HG02798 (cell line): ENCODE data around the gene CCL8.
"Not testable (repeated sequence)": the region's sequence is repeated elsewhere in the genome, so short reads cannot be mapped to it uniquely, and the experiment has no call there.

Source experiments
- ATAC-seq: cut with Tn5 transposase; IDR thresholded peaks from one replicate; pipeline ENCODE4 v1.9.1; 2021; ENCODE audit warnings: mild to moderate bottlenecking; ENCODE audit not compliant: unreplicated experiment, poor library complexity

Gene CCL8

DNA sequence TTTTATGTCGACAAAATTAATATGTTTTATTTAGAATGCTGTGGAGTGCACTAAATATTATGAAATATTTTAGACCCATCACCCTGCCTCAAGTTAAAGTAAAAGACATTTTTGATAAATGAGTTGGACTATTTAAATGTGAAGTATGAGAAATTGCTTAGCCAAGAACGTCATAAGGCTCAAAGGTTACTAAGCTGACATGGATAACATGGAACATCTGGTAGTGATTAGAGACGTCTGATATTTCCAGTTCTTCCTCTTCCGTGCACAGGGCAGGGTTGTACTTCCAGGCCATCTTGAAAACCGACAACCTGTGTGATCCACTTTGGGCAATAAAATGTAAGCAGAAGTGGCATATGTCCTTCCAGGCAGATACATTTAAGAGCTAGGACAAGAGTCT lies 7.2 kb upstream of the CCL8 start:
- ATAC-seq = no peak

DNA sequence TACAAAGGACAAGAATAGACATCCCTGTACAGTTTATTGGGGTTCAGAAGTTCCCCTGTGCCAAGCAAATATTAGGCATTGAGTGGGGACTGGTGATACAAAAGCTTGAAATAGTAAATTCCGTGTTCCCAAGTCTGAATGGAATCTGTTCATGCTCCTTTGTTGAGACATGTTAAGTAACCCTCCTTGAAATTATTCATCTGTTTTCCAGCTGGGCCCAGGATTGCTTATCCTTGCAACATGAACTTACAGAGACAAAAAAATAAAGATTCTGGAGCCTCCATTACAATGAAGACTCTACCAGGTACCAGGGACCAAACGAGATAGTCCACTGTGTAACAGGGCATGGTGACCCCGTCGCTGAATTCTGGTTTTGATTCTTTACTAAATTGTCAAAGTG lies 6.1 kb upstream of the CCL8 start:
- no peak for ATAC-seq

DNA sequence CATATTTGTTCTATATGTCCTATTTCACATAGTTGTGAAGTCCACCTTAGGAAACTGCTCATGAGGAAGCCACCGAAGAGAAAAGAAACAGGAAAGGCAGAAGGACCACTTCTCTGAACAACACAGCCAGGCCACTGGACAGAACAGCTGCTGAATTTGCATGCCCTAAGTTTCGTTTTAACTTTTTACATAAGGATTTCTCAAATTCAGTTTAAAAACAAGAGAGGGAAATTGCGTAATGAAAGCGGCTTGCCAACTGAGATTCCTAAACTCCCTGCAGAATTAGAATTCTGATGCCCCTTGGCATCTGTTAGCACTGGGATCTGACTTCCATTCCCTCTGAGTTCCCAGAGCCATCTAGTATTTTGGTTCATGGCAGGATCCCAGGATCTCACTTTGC lies 5.0 kb upstream of the CCL8 start:
- ATAC-seq = no peak

DNA sequence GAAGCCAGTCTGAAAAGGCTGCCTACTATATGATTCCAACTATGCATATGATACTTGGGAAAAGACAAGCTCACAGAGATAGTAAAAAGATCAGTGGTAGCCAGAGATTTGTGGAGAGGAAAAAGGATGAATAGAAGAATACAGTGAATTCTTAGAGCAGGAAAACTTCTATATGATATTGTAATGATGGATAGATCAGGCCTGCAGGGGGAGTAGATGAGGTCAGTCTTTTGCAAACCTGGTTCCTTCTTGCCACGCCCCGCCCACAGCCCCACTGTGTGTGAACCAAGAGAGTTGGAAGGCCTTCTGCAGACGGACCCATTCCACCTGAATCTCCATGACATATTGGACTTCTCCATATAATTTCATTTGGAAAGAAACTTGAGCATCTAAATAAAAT lies 761 bp upstream of the CCL8 start:
- ATAC-seq = no peak

DNA sequence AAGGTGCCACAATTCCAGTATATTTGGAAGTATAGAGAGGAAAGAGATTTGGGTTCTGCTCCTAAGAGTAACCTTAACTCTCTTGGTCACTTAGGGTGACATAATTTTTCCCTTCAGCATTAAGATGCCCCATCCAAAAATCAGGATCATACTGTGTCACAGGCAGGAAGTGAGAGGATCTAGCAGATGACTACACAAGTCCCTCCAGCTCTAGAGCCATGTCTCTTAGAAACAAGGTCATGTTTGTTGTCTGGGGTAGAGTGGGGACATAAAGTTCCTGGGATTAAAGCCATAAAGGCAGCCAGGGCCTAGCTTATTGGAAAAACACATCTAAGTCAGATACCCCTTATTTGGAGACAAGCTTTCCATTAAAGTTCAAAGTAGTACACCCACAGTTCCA lies 2.7 kb downstream of the CCL8 start:
- no peak for ATAC-seq

DNA sequence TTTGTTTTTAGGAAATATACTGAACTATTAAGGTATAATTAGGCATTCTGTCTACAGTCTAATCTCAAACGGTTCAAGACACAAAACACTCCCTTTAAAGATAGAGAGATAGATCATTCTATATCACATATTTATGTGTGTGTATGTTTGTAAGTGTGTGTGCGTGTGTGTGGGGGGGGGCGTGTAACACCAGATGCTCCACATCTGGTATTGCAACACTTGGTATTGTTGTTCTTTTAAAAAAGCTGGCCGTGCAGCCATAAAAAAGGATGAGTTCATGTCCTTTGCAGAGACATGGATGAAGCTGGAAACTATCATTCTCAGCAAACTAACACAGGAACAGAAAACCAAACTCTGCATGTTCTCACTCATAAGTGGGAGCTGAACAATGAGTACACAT lies 8.3 kb downstream of the CCL8 start:
- not testable (repeated sequence) for ATAC-seq

DNA sequence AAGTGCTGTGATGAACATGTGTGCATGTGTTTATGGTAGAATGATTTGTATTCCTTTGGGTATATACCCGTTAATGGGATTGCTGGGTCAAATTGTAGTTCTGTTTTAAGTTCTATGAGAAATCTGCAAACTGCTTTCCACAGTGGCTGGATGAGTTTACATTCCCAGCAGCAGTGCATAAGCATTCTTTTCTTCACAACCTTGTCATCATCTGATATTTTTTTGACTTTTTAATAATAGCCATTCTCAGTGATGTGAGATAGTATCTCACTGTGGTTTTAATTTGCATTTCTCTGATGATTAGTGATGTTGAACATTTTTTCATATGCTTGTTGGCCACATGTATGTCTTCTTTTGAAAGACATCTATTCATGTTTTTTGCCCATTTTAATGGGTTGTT lies 18.5 kb downstream of the CCL8 start:
- no peak for ATAC-seq

DNA sequence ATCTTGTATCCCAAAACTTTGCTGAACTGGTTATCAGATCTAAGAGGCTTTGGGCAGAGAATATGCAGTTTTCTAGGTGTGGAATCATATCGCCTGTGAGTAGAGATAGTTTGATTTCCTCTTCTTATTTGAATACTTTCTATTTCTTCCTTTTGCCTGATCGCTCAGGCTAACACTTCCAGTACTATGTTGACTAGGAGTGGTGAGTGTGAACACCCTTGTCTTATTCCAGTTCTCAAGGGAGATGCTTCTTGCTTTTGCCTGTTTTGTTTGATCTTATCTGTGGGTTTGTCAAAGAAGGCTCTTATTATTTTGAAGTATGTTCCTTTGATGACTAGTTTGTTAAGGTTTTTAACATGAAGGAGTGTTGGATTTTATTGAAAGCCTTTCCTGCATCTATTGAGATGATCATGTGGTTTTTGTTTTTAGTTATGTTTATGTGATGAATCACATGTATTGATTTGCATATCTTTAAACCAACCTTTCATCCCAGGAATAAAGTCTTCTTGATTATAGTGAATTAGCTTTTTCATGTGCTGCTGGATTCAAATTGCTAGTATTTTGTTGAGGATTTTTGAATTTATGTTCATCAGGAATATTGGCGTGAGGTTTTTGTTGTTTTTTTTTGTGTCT lies 20.0 kb downstream of the CCL8 start:
- ATAC-seq = no peak

DNA sequence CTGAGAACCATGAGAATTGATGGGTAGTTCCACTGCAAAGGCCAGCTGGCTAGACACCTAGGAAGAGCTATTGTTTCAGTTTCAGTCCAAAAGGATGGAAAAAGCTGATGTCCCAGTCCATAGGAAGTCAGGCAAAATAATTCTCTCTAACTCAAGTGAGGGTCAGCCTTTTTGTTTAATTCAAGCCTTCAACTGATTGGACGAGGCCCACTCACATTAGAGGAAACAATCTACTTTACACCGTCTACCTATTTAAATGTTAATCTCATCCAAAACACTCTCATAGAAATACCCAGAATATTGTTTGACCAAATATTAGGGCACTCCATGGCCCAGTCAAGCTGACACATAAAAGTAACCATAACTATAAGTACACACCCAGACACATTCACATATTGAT lies 22.7 kb downstream of the CCL8 start:
- ATAC-seq = no peak

DNA sequence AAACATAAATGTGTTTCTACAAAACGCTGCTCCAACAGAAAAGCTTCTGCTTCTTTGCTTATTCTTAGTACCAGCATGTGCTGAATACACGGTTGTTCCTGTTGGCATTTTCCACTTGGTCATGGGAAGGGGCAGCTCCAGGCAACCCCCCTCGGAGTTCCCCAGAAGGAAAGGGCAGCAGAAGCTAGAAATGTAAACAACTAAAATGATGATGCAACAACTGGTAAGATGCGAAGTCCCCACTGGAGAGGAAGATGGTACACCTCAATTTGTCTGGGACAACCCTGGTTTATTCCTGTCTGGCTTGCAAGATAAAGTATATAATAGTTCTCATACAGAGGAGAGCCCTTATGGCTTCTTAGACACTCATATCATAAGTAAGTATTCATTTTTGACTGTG lies 27.8 kb downstream of the CCL8 start:
- no peak for ATAC-seq

DNA sequence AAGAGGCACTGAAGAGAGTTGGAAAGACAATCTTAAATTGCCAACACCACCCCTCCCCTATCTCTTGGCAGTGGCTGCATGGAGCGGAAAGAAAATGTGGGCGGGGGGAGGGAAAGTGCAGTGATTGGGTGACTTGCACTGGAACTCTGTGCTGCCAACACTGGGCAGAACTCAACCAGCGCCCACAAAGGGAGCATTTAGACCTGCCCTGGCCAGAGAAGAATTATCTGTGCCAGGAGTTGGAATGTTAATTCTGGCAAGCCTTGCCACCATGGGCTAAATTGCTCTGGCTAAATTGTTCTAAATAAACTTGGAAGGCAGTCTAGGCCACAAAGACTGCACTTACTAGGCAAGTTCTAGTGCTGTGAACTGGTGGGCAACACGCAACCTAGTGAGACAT lies 30.5 kb downstream of the CCL8 start:
- no peak for ATAC-seq

DNA sequence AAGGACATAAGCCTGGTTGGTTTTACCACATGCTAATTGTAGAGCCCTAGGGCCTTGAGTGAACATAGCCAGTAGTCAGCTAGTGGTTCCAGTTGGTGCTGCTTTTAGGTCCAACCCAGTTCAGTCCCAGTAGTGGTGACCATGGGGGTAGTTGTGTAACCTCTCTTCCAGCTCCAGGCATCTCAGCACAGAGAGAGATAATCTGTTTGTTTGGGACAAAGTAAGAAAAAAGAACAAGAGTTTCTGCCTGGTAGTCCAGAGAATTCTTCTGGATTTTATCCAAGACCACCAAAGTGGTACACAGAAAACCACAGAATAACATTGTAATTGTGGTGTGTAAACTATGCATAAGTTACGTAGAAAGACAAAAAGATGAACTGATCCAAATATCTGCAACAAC lies 31.9 kb downstream of the CCL8 start:
- ATAC-seq = no peak

DNA sequence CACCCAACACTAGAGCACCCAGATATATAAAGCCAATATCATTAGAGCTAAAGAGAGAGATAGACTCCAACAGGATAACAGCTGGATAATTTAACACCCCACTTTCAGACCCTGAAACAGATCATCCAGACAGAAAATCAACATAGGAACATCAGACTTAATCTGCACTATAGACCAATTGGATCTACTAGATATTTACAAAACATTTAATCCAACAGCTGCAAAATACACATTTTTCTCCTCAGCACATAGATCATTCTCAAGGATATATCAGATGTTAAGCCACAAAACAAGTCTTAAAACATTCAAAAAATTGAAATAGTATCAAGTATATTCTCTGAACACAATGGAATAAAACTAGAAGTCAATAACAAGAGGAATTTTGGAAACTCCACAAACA lies 33.0 kb downstream of the CCL8 start:
- ATAC-seq = no peak

DNA sequence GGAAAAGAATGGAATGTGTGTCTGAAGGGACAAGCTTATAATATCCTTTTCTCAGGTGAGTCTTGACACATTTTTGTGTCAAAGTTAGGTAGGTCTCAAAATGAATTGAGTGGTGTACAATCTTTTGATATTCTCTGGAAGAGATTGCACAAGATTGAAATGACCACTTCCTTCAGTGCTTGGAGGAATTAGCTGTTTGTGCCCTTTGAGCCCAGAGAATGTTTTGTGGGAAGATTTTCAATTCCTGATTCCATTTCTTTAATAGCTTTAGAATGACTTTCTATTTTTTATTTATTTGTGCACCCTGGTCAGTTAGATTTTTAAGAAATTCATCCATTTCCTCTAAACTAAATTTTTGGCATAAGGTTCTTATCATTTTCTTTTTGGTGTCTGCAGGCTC lies 35.4 kb downstream of the CCL8 start:
- no peak for ATAC-seq

DNA sequence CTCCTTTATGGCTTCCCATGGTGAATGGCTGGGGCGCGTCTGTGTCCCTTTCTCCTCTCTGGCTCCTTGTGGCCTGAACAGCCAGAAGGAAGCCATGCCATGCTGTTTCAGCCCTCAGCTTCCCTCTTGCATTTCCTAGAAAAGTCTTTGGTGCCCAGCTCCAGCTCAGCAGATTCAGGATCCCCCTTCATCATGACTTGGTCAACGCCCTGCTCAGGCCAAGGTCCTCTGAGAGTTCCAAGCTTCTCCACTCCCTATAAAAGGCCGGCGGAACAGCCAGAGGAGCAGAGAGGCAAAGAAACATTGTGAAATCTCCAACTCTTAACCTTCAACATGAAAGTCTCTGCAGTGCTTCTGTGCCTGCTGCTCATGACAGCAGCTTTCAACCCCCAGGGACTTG lies 37.0 kb downstream of the CCL8 start, which contains the start of gene CCL13:
TSS of gene CCL13 (plus strand) at position 287 of the 400 bp plus-strand sequence. CDS start at position 334, 47 bp downstream.
- ATAC-seq = no peak

DNA sequence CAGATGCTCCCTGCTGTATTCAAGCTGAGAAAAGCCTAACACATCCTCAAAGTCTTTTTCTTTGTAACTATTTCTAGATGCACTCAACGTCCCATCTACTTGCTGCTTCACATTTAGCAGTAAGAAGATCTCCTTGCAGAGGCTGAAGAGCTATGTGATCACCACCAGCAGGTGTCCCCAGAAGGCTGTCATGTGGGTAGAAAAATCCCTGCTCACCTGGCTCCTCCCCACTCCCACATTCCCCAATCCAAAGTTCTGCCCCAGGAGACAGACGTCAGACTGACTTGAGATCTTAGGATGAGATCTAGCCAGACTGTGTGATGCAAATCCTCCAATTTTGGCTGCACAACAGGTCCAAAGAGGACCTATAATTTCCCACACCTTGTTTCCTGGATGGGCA lies 38.2 kb downstream of the CCL8 start:
- no peak for ATAC-seq

DNA sequence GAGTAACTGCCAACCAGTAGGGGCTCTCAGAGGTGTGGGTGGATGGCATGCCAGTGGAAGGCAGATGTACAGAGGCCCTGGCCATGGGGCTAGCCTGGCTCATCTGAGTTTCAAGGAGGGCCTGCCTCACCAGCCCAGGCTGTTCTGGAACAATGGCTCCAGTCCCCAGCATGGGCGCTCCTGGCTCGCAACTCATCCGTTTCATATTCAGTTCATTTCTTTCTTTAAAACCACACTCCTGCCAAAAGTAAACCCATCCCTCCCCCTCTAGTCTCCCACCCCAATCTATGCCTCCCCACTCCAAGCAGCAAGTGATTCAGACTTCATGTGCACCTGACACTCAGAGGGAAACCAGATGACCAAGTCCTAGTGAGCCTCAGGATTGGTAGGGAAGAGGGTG lies 39.4 kb downstream of the CCL8 start:
- ATAC-seq = no peak

DNA sequence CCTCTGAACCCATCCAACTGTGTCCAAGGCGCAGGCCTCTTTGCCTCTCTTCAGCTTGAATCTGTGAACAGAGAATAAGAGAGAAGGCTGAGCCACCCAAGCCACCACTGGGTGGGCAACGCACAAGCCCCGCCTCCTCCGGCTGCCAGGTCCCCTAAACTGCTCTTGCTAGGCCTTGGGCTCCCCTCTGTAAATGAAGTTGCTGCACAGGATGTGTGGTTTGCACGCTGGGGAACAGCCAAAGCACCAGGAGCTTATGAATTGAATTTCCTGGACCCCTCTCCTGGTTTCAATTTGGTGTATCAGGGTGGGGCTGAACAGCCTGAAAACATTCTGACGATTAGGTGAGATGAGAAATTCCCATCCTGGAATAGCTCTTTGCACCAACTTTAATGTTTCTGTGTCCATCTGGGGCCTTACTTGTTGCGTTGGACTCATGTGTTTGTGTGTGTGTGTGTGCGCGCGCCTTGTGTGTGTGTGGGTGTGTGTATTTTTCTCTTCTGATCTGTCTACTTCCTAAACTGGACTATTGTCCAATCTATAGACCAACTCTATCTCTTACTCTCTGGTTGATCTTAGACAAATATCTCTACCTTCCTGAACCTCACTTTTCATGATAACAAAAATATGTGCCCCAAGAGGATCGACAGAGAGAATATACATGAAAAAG lies 41.5 kb downstream of the CCL8 start:
- no peak for ATAC-seq

DNA sequence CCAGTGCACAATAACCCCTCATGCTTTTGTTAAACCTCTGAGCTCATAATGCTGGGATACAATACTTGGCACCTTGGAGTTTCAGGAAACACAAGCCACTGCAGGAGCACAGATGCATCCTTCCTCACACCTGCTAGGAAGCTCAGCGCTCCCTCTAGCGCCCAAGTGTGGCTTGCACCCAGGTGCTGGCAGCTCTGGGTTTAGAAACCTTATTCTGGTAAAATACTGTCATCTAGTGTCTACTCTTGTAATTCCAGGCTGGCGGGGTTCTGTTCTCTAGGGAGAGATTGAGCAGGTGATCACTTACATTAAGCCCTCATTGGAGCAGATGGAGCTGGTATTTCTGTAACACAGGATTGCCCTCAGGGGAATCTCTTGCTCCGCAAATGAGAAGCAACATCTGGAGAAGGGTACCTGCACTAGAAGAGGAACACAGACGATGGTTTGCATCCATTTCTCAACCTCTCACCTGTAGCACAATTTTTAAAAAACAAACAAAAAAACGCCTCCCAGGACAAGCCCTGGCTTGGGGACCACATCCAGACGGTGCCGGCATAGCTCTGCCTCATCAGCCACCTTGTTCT lies 42.3 kb downstream of the CCL8 start:
- ATAC-seq = peak; percentile 84

DNA sequence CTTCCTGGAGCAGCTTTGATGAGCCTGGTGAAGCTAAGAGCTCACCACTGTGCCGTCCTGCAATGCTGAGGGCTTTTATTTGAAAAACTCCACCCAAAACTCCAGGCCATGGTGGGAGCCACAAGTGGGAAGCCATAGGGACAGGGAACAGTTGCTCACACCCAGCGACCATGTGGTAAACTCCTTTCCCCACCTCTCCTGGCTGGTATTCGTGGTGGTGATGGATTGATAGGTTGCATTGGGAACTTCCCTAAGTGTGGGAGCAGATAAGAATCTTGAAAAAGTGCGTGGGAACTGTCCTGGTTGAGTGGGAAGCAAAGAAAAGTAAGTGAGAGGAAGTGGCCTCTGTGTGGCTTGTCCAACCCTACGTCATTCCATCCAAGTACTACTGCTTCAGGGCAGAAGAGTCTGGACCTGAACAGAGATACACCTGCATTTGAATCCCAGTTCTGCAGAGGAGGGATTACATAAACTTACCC lies 44.0 kb downstream of the CCL8 start, which contains the start of gene CCL1:
TSS of gene CCL1 (minus strand) at position 51 of the 479 bp plus-strand sequence. CDS start 72 bp downstream, outside the sequence.
- ATAC-seq = no peak

DNA sequence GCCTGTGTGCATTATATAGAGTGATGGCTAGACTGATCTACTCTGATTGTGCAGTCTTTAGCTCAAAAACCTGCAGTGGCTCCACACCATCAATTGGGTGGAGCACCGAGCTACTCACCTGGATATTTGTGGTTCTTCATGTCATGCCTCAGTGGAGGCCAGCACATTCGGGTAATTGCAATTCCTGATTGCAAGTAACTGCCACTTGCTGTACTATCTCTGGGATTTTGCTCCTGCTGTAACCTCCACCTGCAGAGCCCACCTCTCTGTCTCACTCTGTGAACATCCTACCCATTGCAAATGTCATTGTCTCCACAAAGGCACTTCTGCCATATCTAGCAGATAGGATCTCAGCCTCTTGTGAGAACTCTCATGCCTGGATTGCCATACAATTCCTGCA lies 45.5 kb downstream of the CCL8 start:
- no peak for ATAC-seq

DNA sequence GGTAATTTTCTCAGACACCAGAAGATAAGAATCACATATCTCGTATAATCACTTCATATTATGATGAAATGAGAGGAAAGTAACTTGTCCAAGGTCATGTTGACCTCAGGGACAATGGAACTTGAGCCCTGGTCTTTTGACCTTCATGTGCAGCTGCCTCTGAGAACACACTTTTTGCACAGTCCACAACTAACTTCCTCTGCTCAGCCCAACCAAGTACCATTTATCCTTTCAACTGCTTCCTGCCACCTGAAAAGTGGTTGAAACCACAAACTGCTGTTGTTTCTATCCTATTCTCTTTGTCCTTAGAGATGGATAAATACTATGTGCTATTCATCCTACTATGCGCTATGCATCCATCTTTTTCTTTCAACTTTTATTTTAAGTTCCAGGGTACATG lies 46.1 kb downstream of the CCL8 start:
- no peak for ATAC-seq
